SKM-1 (cell line): ENCODE measurements around the gene ARL13B.
"Not testable (repeated sequence)": the region's sequence is repeated elsewhere in the genome, so short reads cannot be mapped to it uniquely, and the experiment has no call there.

Experiments used
- DNase-seq: peaks from one replicate; lab custom pipeline; 2025; ENCODE audit not compliant: unreplicated experiment; lab: John Stamatoyannopoulos, UW

The ARL13B gene

GRCh38 chr3:93994056-93994455, 14.1 kb downstream of the ARL13B start:
- no peak for DNase-seq

GRCh38 chr3:94001191-94001590, 21.2 kb downstream of the ARL13B start:
- DNase-seq: no peak

GRCh38 chr3:94001827-94002495, 22.0 kb downstream of the ARL13B start:
- no peak for DNase-seq

GRCh38 chr3:94004301-94004910, 24.5 kb downstream of the ARL13B start:
- peak; percentile 48 for DNase-seq

- no peak for DNase-seq
Observed at GRCh38 chr3:94008253-94008652, 28.3 kb downstream of the ARL13B start.

- no peak for DNase-seq
Observed at GRCh38 chr3:94009608-94010007, 29.7 kb downstream of the ARL13B start.

- DNase-seq: no peak
Observed at GRCh38 chr3:94011233-94011711, 31.3 kb downstream of the ARL13B start.

GRCh38 chr3:94012185-94012584, 32.2 kb downstream of the ARL13B start:
- DNase-seq: no peak

GRCh38 chr3:94015025-94015424, 35.1 kb downstream of the ARL13B start:
- no peak for DNase-seq

GRCh38 chr3:94019659-94020058, 39.7 kb downstream of the ARL13B start:
- no peak for DNase-seq

GRCh38 chr3:94020293-94020692, 40.3 kb downstream of the ARL13B start:
- no peak for DNase-seq

- DNase-seq: no peak
Observed at GRCh38 chr3:94024385-94024784, 44.4 kb downstream of the ARL13B start.

GRCh38 chr3:94026623-94027022, 46.7 kb downstream of the ARL13B start:
- no peak for DNase-seq

GRCh38 chr3:94028093-94028837, 48.3 kb downstream of the ARL13B start, which contains the start of gene STX19:
STX19 (minus strand) TSS chr3:94028597; CDS start chr3:94015269, 13,328 bp downstream.
- DNase-seq: no peak

- no peak for DNase-seq
Observed at GRCh38 chr3:94036909-94037507, 57.1 kb downstream of the ARL13B start.

- DNase-seq: no peak
Observed at GRCh38 chr3:94043285-94043684, 63.3 kb downstream of the ARL13B start.

- not testable (repeated sequence) for DNase-seq
Observed at GRCh38 chr3:94044100-94044936, 64.4 kb downstream of the ARL13B start.

- no peak for DNase-seq
Observed at GRCh38 chr3:94046533-94046932, 66.6 kb downstream of the ARL13B start.

- DNase-seq: no peak
Observed at GRCh38 chr3:94049267-94049666, 69.3 kb downstream of the ARL13B start.

GRCh38 chr3:94050546-94050945, 70.6 kb downstream of the ARL13B start:
- DNase-seq: no peak

- no peak for DNase-seq
Observed at GRCh38 chr3:94061297-94061696, 81.3 kb downstream of the ARL13B start.
